ENCODE data around the gene SMAD7. TPM values are rescaled to one million over a fixed set of nuclear protein-coding genes. Genes with fewer than 3 reads are reported as not detected.

The SMAD7 gene
- total and polyA plus RNA-seq, 8 donors = 4.2 to 22.4 (median 6.8) TPM

DNA sequence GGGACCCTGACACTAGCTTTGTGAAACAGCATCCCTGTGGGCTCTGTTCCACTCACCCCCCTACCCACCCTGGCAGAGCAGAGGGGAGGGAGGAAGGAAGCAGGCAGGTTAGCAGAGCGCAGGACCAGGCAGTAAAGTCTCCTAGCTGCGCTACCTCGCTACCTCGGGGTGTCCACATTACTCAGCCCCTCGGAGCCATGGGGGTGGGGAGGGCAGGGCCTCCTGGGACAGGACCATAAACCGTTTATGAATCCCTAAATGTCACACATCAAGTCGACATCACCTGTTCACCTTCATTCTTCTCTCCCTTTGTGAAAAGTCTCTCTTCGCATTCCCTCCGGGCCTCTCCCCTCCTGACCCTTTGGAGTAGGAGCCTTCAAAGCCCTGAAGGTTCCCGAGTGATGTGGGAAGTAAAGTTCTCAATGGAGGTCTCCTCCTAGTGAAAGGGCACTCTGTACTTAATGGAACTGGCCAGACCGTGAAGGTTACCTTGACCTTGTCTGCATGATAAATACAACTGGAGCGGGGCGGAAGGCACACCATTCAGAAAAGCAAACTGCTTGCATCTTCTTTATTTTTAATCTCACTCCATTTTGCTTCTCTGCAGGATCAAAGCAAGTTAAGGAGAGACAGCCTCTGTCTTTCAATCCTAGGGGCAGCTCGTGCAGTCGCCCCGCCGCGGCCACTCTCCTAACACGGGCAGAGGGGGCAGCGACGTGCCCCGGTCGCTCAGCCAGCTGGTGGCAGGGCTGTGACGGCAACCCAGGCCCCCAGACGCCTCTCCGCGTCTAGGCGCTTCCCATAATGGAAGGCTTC, 23.7 kb upstream of the SMAD7 start:
- Histone ChIP-seq H3K4me1 (no peaks in the 10 kb centered on the region), H3K4me3 (peak overlapping the region in 2 of 4 donors; percentile 62 to 69), H3K9me3 (no peaks in the 10 kb centered on the region), H3K36me3 (no peaks in the 10 kb centered on the region), H3K27ac (peak overlapping the region; percentile 68 to 83 (median 78)), H3K27me3 (no peaks in the 10 kb centered on the region)
- WGBS, 2 donors = 61 to 68% methylated on average over 28 of the region's 28 CpGs
- intact Hi-C loops (cut with DNase I) = no loop called here
- ATAC-seq = peak in 3 of 4 donors; percentile 2 to 21 (median 7)
- DNase-seq = no peak
- no peak for FAIRE-seq
- TF ChIP-seq, protein P1, sequence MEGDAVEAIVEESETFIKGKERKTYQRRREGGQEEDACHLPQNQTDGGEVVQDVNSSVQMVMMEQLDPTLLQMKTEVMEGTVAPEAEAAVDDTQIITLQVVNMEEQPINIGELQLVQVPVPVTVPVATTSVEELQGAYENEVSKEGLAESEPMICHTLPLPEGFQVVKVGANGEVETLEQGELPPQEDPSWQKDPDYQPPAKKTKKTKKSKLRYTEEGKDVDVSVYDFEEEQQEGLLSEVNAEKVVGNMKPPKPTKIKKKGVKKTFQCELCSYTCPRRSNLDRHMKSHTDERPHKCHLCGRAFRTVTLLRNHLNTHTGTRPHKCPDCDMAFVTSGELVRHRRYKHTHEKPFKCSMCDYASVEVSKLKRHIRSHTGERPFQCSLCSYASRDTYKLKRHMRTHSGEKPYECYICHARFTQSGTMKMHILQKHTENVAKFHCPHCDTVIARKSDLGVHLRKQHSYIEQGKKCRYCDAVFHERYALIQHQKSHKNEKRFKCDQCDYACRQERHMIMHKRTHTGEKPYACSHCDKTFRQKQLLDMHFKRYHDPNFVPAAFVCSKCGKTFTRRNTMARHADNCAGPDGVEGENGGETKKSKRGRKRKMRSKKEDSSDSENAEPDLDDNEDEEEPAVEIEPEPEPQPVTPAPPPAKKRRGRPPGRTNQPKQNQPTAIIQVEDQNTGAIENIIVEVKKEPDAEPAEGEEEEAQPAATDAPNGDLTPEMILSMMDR (IDR thresholded peaks at IDR 0.05) = no peak

DNA sequence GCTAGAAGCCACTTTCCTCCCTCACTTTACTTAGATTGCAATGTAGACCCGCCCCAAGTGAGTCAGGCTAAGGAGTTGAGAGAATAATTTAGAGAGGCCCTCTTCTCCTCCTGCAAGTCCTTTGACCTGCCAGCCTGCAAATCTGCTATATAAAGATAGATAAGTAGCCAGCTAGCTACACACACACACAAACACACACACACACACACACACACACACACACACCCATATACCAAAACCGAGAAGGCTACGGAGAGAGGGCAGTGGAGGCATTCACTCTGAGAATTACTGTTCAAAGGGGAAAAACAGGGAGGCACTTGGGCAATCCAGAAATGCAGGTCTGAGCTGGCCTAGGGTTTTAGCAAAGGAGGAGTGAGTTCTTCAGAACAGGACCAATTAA, 23.0 kb upstream of the SMAD7 start:
- Histone ChIP-seq H3K27ac (no peak overlapping the region), H3K9me3 (no peaks in the 10 kb centered on the region), H3K4me3 (no peak overlapping the region), H3K36me3 (no peaks in the 10 kb centered on the region), H3K4me1 (no peaks in the 10 kb centered on the region), H3K27me3 (no peaks in the 10 kb centered on the region)
- DNase-seq (no peak), FAIRE-seq (no peak), ATAC-seq (no peak)
- TF ChIP-seq, protein P1 (IDR thresholded peaks at IDR 0.05) = no peak
- 41 to 53% methylated on average over 3 of the region's 3 CpGs for WGBS, 2 donors
- intact Hi-C loops (cut with DNase I) = no loop called here

DNA sequence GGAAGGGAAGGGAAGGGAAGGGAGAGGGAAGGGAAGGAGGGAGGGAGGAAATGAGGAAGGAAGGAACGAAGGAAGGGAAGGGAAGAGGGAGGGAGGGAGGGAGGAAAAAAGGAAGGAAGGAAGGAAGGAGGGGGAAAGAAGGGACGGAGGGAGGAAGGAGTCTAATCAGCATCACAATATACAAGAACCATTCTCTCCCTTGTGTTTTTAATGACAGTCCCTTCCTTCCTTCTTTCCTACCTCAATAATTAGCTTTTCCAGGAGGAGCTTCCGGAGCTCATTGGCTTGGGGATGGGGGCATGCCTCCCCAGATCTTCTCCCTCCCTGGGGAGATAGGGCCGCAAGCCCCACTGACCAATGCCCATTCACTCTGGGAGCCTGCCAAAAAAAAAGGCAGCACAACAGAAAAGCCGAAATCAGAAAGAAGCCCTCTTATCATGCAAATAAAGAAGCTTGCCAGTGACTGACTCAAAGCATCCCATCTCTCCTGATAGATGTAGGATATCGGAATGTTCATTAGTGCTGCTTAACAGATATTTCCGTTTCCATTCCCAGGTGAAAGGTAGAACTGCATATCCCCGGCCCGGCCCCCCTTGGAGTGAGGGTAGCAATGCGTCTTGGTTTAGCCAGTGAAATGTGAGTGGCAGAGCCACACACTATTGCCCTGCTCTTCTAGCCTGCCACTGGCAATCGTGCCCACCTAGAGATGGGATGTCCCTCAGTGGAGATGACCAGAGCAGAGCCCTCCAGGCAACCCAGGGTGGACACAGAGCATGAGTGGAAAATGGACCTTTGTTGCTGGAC, 17.8 kb upstream of the SMAD7 start:
- Histone ChIP-seq H3K9me3 (no peaks in the 10 kb centered on the region), H3K36me3 (no peaks in the 10 kb centered on the region), H3K4me1 (no peaks in the 10 kb centered on the region), H3K27ac (no peak overlapping the region), H3K27me3 (no peaks in the 10 kb centered on the region), H3K4me3 (no peak overlapping the region)
- TF ChIP-seq, protein P1 (IDR thresholded peaks at IDR 0.05) = no peak
- DNase-seq (peak in 1 of 6 donors; percentile 44), ATAC-seq (no peak), FAIRE-seq (no peak)
- 79 to 80% methylated on average over 11 of the region's 11 CpGs for WGBS, 2 donors
- intact Hi-C loops (cut with DNase I) = no loop called here

DNA sequence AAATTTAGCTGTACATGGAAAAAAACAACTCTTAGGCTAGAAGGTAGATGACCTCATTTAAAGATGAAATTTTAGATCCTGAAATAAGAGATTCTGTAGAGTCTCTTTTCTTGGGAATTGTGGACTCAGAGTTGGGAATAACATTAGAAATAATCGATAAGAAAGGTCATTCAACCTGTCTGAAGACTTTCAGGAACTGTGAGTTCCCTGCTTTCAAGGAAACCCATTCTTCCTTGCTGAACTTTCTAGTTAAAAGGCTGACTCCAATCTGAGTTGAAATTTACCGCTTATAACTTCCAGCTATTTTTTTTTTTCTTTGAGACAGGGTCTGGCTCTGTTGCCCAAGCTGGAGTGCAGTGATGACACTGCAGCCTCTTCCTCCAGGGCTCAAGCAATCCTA, 16.8 kb upstream of the SMAD7 start:
- intact Hi-C loops (cut with DNase I) = no loop called here
- Histone ChIP-seq H3K27me3 (no peaks in the 10 kb centered on the region), H3K4me3 (no peak overlapping the region), H3K9me3 (no peaks in the 10 kb centered on the region), H3K4me1 (no peaks in the 10 kb centered on the region), H3K27ac (no peak overlapping the region), H3K36me3 (no peaks in the 10 kb centered on the region)
- ATAC-seq (no peak), FAIRE-seq (no peak), DNase-seq (no peak)
- TF ChIP-seq, protein P1 (IDR thresholded peaks at IDR 0.05) = no peak
- 85 to 86% methylated on average over 2 of the region's 2 CpGs for WGBS, 2 donors
